NCI-H1048 (cell line): ENCODE results near the gene PRSS56.

ENCODE experiments used
- DNase-seq: peaks from one replicate; lab custom pipeline; 2025; lab: John Stamatoyannopoulos, UW

The PRSS56 gene

DNA sequence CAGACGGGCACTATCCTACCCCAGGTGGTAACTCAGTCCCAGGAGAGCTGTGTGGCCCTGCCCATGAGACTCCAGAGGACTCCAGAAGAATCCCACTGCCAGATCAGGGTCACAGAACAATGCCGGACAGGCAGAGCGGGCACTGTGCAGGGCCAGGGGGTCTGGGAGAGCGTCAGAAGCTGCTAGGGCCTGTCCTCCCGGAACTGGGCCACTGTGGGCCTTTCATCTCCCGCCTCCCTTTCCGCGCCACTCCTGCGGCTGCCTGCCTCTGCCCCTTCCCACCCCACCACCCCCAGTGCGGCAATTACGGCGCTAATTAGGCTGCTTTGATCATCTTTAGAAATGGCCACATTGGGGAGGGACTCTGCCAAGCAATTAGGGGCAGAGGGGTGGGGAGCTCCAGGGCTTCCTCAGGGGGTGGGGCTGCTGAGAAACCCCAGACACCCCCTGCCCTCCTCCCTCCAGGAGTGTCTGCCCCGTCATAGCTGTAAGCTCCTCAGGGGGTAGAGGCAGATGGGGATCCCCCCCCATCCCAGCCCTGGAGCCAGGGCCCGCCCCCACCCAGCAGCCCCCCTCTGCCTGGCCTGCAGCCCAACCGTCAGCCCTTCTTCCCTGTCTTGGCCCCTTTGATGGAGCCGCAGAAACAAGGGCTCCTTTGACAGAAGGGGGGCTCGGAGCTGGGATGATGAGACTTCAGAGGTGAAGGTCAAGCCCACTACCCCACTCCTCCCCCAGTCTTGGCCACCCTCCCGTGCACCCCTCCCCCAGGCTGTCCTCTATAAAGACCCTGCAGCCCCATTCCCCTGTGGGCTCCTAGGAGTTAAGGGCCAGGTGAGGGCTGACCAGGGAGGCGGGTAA lies at the start of gene PRSS56:
Gene PRSS56 (plus strand): TSS at position 808 of the 858 bp plus-strand sequence. CDS start 211 bp downstream, outside the sequence.
- no peak for DNase-seq

DNA sequence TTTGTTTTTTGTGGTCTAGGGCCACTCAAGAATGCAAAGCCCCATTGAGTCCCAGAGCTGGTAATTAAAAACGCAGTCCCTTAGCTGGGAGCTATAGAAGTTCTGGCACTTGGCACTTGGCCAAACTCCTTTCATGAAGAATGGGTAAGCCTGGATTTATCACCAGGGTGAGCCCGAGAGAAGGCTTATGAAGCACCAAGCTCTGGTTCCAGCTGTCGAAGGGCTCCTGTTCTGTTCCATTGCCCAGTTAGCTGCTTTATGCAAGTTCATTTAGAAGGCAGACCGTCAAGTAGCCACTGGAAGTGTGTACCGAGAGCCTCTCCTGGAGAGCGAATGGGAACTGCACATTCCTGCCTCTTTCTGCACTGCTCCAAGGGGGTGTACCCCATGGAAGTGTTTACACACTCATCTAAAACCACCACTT lies 46.7 kb upstream of the PRSS56 start:
- no peak for DNase-seq

DNA sequence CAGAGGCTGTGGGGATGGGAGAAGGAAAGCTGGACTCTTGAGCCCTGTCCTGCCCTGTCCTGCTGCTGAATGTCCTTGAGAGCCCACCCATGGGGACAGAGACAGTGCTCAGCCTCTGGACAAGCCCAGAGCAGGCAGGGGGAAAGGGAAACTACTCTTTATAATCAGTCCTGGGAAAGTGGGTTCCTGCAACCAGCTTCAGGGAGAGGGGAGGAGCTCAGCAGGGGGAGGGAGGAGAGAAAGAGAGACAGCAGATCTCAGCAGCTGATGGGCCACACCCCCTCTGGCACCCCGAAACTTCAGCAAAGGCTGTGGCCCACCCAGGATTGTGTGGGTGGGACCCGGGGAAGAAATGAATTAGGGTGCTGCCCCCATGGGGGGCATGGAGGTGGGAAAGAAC lies 44.1 kb upstream of the PRSS56 start:
- no peak for DNase-seq

DNA sequence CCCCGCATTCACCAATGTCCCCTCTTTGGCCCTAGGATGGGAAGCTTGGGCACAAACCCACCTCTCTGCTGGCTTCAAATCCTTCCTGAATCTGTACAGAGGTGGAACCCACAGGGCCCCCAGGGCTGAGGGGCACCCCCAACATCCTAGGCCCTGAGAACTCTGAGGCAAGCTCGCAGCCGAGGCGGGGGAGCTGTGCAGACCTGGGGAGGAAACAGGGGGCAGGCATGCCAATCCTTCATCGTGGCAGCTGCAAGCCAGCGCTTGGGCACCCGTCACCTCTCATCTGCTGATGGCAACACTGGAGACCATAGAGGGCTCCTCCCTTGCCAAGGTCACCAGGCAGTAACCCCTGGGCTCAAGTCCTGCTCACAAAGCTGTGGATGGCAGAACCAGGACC lies 43.4 kb upstream of the PRSS56 start:
- DNase-seq = no peak

DNA sequence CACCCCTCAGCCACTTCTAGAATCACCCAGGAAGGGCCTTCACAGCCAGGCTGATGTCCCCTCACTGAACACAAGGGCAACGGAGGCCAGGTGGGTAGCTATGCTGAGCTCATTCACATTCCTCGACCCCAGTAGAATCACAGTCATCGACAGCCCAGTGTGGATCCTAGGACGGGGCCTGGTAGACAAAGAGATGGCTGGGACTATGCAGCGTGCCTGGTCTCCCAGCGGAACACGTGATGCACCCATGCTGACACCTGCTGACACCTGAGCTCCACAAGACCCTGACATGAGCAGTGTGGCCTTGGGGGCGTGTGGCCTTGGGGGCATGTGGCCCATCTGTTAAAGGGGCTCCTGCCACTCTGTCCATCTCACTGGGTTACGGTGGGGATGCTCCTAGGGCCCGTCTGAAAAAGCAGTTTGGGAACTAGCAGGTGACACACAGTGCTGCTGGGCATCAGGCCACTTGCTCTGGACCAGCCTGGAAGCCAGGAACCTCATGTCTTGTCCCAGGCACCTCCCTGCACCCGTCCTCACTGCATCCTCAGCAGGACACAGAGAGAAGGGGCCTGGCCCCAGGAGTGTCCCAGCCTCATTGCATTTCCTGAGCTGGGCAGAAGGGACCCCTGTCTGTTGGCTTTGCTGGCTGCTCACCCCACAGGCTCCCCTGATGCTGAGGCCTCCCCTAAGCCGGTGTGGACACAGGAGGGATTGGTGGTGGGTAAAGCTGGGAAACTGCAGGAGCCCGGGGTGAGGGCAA lies 42.3 kb upstream of the PRSS56 start:
- no peak for DNase-seq

DNA sequence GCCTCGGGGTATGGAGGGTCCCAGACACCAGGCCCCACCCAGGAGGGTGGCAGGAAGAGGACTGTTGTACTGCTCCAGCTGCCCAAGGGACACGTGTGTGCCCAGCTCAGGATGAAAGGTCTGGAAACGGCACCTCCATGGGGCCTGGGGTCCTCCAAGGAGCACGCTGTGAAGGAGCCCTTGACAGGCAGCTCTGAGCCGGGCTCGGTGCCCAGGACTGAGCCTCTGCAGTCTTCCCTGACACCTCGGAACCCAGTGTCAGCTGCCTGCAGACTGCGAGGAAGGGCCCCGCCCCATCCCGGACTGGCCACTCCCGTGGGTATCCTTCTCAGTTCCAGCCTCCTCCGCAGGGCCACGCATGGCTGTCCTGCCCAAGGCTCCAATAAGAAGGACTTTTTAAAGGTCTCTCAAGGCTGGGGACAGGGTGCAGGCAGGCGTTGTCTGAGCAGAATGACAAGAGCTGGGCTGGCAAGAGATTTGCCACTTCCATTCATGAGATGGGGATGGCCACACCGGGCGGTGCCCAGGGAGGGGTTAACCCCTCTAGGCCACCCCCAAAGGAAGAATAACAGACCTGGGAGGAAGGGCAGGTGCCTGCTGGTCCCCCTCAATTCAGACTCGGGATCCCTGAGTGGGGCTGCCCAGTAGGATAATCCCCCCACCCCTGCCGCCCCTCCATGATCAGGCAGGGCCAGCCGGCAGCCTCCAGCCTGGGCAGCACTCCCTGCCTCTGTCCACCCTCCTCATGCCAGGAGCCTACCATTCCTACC lies 41.4 kb upstream of the PRSS56 start:
- DNase-seq = no peak

DNA sequence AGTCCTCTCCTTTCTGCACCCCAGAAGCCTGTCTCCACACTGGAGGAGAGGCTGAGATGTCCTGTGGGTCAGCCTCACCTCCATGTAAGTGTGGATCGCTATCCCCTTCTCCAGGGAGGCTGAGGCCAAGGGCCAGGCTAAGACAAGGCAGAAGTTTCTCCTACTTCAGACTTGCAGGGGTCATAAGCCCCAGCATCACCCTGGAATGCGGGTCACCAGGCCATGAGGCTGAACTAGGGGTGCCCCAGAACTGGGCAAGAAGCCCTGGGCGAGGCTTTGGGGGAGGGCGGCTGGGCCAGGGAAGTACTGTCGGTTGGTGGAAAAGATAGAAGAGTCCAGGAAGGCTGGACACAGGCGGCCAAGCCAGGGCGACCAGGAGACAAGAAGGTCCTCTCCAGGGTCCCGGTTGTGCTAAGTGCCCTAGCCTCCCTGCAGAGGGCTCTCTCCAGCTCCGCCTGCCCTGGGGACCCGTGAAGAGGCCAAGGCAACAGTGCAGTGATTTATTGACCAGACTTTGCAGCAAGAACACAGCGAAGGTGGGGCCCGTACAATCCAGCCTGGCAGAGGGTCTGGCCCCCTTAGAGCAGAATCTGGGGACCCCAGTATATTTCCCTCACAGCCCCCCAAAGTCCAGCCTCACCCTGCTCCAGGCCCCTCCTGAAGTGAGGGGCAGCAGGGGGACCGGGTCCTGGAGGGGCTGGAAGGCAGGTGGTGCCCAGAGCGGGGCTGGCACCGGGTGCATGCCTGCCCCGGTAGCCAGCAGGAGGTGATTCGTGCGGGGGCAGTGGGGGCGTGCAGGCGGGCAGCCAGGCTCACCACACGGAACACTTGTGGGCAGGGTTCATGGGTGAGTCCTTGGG lies 40.6 kb upstream of the PRSS56 start:
- DNase-seq = no peak

DNA sequence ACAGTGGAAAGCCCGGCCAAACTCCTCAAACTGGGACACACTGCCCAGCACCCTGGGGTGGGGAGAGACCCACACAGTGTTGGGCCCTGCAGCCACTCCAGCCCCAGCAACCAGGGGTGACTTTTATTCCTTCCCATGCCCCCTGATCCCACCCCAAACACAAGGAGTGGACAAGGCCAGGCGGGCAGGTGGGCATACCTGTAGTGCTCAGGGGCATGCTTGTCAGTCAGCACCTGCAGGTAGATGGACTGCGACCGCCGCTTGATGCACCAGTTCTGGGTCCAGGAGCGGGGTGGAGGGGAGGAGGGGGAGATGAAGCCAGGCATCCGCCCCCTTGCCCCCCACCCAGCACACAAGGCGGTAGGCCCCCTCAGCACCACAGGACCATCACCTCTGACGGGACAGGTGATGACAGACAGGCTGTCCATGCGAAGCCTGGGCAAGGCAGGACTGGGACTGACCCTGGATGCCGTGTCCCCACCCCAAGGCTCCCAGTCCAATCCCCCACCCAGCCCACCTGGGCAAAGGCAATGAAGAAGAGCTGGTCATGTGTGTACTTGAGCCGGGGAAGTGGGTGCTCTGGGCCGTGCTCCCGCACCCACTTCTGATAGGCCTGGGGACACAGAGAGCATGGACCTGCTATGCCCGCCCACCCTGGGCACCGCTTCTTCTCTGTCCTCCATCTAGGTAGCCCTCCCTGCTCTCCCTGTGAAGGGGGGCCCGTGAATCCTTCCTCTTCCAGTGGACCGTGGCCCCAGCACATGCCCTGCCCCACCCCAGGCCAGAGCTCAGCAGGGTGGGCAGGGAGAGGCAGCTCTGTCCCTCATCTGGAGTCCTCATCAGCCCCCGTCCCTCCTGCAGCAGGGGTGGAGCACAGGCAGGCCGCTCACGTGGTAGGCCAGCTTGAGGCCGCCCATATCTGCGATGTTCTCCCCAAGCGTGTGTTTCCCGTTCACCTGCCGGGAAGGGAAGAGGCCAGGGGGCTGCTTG lies 39.7 kb upstream of the PRSS56 start:
- no peak for DNase-seq

DNA sequence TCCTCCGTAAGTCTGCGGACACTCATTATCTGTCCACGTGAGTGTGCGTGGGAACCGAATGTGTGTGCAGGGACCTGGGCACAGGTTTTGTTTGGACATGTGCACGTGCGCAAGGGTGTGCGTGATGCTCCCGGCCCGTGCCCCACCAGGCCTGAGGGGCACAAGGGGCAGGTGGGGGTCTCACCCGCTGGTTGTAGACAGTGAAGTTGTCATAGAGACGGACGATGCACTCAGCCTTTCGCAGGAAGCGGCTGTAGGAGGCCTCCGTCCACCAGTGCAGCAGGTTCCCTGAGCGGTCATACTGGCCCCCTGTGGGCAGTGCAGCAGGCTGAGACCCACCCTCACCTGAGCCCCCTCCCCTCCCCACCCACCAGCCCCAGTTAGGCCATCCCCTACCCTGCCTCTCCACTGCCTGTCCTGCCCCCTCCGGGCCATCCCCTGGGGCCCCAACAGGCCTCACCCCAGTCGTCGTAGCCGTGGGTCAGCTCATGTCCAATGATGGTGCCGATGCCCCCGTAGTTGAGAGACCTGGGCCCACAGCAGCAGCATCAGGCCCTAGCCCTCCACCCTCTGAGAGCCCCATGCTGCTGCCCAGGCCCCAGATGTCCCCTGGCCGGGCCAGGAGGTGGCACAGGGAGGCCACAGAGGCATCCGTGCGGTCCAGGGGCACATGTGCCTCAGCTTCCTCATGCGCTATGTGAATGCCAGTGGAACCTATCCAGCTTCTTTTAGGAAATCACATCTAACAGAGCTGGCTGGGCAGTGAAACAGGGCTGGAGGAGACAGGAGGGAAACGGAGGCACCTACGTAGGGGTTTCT lies 38.7 kb upstream of the PRSS56 start:
- DNase-seq = no peak

DNA sequence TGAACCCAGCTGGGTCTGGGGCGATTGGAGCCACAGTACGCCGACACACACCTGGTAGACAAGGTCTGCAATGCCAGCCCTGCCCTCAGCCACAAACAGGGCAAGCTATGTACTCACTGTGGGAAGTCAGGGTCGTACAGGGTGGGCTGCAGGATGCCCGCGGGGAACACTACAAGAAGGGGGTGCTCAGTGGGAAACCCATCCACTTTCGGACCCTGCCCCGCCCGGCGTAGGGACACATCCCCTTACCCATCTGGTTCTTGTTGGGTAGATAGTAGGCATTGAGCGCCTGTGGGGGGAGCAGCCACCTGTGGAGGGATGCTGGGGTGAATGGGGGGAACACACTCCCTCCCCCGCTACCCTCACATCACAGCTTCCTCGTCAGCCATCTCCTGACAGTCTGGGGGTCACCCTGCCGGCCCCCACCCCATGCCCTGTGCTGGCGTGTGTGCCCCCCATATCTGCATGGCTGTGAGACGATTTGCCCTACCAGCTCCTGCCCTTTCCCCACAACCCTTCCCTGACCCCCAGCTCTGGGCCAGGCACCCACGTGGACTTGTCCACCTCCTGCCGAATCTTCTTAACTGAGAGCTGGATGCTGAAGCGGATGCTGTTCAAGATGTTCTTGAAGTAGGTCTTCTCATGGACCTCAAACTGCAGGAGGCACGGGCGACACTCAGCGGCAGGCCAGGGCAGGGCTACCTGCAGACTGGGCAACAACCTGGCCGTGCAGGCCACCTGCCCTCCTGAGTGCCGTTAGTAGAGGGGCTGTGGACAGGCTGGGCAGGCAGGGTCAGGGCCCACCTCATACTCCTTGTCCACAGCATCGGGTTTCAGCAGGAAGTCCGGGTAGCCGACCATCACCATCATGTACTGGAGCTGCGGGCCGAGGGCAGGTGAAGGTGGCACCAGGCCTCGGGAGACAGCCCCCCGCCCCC lies 37.6 kb upstream of the PRSS56 start:
- no peak for DNase-seq

DNA sequence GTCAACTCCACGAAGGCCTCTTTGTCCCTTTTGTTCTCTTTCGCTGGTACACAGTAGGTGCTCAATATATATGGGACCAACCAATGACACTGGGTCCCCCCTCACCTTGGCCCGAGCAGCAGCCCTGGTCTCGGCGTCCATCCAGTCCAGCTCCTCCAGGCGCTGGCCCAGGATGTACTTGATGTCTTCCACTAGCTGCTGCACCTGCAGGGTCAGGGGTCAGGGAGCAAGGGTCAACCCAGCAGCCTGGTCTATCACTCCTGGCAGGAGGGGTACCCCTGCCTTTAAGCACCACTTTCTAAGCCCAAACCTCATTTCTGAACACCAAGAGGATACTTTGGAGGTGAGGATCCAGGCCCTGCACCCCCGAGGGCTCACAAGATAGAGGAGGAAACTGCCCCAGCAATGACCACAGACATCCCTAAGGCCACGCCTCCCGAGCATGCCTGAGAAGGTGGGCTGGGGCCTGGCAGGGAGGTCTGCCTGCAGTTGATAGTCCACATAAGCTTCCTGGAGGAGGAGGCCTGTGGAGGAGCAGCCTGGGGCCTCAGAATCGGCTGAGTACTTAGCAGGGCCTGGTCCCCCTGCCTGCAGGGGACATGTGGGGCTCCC lies 36.8 kb upstream of the PRSS56 start:
- DNase-seq = no peak

DNA sequence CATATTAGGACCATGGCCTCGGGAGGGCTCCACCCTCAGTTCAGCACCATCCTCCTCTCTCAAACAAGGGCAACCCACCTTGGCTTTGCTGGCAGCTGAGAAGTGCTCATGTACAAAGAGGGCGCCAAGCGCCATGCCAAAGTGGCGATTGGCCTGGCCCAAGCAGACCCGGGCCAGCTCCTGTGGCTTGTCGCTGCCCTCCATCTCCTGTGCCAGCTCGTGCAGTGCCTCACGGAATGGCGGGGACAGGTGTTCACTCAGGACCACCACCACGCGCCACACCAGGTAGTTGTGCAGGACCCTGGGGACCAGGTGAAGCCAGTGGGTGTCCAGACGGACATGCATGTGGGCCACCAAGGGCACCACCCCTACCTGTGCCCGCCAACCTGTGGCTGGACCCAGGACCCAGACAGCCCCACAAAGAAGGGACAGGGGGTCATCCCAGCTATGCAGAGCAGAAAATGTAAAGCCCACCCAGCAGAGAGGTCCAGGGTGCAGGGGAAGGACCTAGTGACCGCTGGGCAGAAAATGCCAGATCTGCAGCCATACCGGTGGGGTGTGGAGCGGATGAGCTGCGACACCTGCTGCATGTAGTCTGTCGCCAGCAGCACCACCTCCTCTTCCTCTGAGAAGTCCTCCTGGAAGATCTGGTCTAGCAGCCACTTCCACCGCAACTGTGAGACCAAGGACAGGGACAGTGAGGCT lies 36.1 kb upstream of the PRSS56 start:
- no peak for DNase-seq

DNA sequence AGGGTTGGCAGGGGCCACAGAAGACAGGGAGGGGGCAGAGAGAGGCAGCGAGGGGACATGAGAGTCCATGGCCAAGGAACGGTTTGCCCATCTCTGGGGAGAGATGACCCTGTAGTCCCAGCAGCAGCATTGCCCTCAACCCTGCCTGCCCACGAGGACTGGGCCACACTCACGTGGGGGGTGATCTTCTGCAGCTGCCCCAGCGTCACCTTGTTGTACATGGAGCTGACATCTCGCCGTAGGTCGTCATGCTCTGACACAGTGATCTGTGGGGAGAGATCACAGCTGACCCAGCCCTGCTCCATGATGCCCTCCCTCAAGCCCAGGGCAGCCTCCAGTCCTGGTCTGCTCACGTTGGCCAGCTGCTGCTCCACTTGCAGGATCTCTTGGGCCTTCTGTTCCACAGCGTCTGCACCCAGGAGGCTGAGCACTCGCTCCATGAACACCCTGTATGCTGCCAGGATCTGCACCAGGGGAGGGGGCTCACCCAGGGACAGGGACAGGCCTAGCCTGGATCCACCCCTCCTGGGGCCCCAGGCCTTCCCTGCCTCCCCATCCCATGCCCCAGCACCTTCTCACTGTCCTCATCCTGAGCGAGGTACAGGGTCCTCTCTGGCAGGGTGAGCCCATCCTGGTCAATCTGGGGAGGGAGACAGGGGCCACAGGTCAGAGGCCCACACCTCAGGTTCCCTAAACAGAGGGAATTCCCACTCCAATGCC lies 35.4 kb upstream of the PRSS56 start:
- no peak for DNase-seq

DNA sequence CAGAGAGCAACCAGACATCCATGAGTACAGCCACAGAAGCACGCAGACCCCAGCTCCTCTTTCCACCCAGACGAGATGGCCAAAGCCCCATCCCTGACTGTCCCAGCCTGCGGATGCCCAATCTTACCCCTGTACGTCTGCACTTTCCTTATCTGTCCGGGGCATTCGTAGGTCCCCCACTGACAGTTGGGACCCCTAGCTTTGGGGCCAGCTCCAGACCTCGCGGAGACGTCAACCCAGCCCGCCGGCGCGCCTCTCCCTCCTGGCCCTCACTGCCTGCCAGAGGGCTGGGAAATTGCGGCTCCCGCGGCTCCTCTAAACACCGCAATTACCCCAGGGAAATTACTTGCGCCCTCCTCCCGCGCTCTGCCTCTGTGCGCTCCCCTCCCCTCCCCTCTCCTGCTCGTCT lies 34.8 kb upstream of the PRSS56 start:
- no peak for DNase-seq

DNA sequence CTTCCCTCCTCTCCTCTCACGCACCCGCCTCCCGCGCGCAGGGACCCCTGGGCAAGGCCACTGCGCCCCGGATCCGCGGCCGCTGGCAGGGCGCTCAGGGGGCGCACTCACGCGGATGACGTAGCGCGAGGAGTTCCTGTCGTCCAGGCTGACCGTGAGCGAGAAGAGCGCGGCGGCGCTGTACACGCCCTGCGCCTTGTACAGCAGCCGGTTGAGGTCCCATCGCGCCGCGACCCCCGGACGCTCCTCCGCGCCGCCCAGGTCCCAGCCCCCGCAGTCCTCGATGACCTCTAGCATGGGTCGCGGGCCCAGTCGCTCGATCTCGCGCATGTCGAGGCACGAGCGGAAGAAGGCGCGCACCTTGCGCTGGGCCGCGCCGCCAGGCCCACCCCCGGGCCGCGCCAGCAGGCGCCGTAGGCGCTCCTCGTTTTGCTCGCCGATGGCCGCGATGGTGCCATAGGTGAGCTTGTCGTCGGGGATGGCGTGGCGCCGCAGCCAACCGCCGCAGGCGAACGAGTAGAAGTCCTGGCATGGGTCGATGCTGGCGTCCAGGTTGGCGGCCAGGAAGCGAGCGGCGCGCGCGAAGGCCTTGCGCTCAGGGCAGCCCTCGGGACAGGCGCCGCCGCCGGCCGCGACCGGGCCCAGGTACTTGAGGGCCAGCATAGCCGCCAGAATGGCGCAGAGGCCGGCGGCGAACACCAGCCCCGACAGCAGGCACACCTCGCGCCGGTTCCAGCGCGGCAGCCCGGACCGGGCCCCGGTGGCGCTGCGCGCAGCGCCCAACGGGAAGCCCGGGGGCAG lies 34.2 kb upstream of the PRSS56 start:
- no peak for DNase-seq
